OCI-LY1 (cell line): ENCODE data around the gene LHX6.

Source experiments
- H2AFZ ChIP-seq: fragments of 200-600 bp; sonication (generic), shearing (Covaris generic); 2 replicates; pipeline ENCODE4 v1.6.0; 2014; ENCODE audit warnings: antibody characterized with exemption, mild to moderate bottlenecking, low read length
- H3F3A ChIP-seq: fragments of 200-600 bp; sonication (generic), shearing (Covaris generic); 2 replicates; pipeline ENCODE4 v1.6.0; 2014; ENCODE audit warnings: mild to moderate bottlenecking, antibody characterized with exemption, low read length, moderate library complexity; ENCODE audit not compliant: insufficient read depth
- H3K27ac ChIP-seq: fragments of 200-600 bp; sonication (generic); 2 replicates; pipeline ENCODE4 v1.5.1; 2014; ENCODE audit warnings: low read length, mixed run types, mild to moderate bottlenecking, low read depth; ENCODE audit not compliant: poor library complexity, severe bottlenecking
- H3K27me3 ChIP-seq: fragments of 200-600 bp; sonication (generic); 2 replicates; pipeline ENCODE4 v1.6.0; 2014; ENCODE audit warnings: antibody characterized with exemption, mild to moderate bottlenecking, low read length, moderate library complexity; ENCODE audit not compliant: insufficient read depth
- H3K36me3 ChIP-seq: fragments of 200-600 bp; sonication (generic); 2 replicates; pipeline ENCODE4 v1.6.1; 2014; ENCODE audit warnings: mild to moderate bottlenecking, antibody characterized with exemption, low read length, moderate library complexity, mixed read lengths; ENCODE audit not compliant: insufficient read depth
- H3K4me1 ChIP-seq: fragments of 200-600 bp; sonication (generic); 2 replicates; pipeline ENCODE4 v1.5.1; 2014; ENCODE audit warnings: mild to moderate bottlenecking, low read length, moderate library complexity; ENCODE audit not compliant: insufficient read depth, severe bottlenecking
- H3K4me2 ChIP-seq: fragments of 200-600 bp; sonication (generic), shearing (Covaris generic); 2 replicates; pipeline ENCODE4 v1.6.1; 2014; ENCODE audit warnings: low read length
- H3K4me3 ChIP-seq: fragments of 200-600 bp; sonication (generic); 2 replicates; pipeline ENCODE4 v1.5.1; 2014; ENCODE audit warnings: low read length, low read depth, mild to moderate bottlenecking, mixed read lengths; ENCODE audit not compliant: poor library complexity, severe bottlenecking
- H3K79me2 ChIP-seq: fragments of 200-600 bp; shearing (Covaris generic); 2 replicates; pipeline ENCODE4 v1.6.1; 2016; ENCODE audit warnings: mixed run types, low read length, mixed read lengths; ENCODE audit not compliant: insufficient read depth
- H3K9ac ChIP-seq: fragments of 200-600 bp; sonication (generic), shearing (Covaris generic); 2 replicates; pipeline ENCODE4 v1.6.1; 2014; ENCODE audit warnings: mild to moderate bottlenecking, low read length, mixed read lengths
- H3K9me2 ChIP-seq: fragments of 200-600 bp; sonication (generic), shearing (Covaris generic); 2 replicates; pipeline ENCODE4 v1.6.1; 2014; ENCODE audit warnings: low read depth, mild to moderate bottlenecking, low read length, mixed read lengths
- H3K9me3 ChIP-seq: fragments of 200-600 bp; shearing (Covaris generic); 2 replicates; pipeline ENCODE4 v1.6.1; 2014; ENCODE audit warnings: low read length, mixed read lengths
- H4K20me1 ChIP-seq: fragments of 200-600 bp; sonication (generic), shearing (Covaris generic); 2 replicates; pipeline ENCODE4 v1.6.0; 2016; ENCODE audit warnings: mild to moderate bottlenecking, low read length; ENCODE audit not compliant: insufficient read depth
- CTCF ChIP-seq: fragments of 200-600 bp; sonication (generic), shearing (Covaris generic); IDR thresholded peaks from 2 replicates; pipeline ENCODE4 v1.5.1; 2017; ENCODE audit warnings: mild to moderate bottlenecking, antibody characterized with exemption, low read length, moderate library complexity, mixed read lengths
- EZH2 ChIP-seq: fragments of 200-600 bp; sonication (generic), shearing (Covaris generic); IDR thresholded peaks from 2 replicates; pipeline ENCODE4 v1.8.0; 2017; ENCODE audit warnings: borderline replicate concordance, mixed run types, mild to moderate bottlenecking, antibody characterized with exemption, low read length, moderate library complexity, mixed read lengths

Gene LHX6

GRCh38 chr9:122216798-122217418, 11.8 kb downstream of the LHX6 start:
- no peaks in the 10 kb centered on the region for H3K9me3 ChIP-seq
- no peak overlapping the region for H2AFZ ChIP-seq
- no peaks in the 10 kb centered on the region for H3F3A ChIP-seq
- H3K27ac ChIP-seq, result no peak overlapping the region
- H3K4me3 ChIP-seq, result no peak overlapping the region
- H3K79me2 ChIP-seq, result no peaks in the 10 kb centered on the region
- H3K27me3 ChIP-seq, result no peaks in the 10 kb centered on the region; the same call in 1 of the 2 replicates
- peaks cover 7% of the 10 kb centered on the region for H3K4me1 ChIP-seq
- TF ChIP-seq CTCF (no peak), EZH2 (no peak)
- H3K36me3 ChIP-seq, result no peaks in the 10 kb centered on the region
- no peaks in the 10 kb centered on the region for H4K20me1 ChIP-seq
- no peak overlapping the region for H3K4me2 ChIP-seq
- H3K9ac ChIP-seq, result no peak overlapping the region
- no peaks in the 10 kb centered on the region for H3K9me2 ChIP-seq

- Histone ChIP-seq H3F3A (no peaks in the 10 kb centered on the region), H3K9me2 (no peaks in the 10 kb centered on the region), H2AFZ (no peak overlapping the region), H3K9me3 (no peaks in the 10 kb centered on the region), H3K4me1 (peaks cover 7% of the 10 kb centered on the region), H3K36me3 (no peaks in the 10 kb centered on the region), H3K27ac (no peak overlapping the region), H4K20me1 (no peaks in the 10 kb centered on the region), H3K4me2 (no peak overlapping the region), H3K27me3 (no peaks in the 10 kb centered on the region; the same call in 1 of the 2 replicates), H3K4me3 (no peak overlapping the region), H3K79me2 (no peaks in the 10 kb centered on the region), H3K9ac (no peak overlapping the region)
- TF ChIP-seq CTCF (no peak), EZH2 (no peak)
Observed at GRCh38 chr9:122216138-122216797, 12.5 kb downstream of the LHX6 start.

- H4K20me1 ChIP-seq, result no peaks in the 10 kb centered on the region
- no peaks in the 10 kb centered on the region for H3K79me2 ChIP-seq
- no peak overlapping the region for H3K4me2 ChIP-seq
- peaks cover 7% of the 10 kb centered on the region for H3K4me1 ChIP-seq
- TF ChIP-seq EZH2, result no peak
- TF ChIP-seq CTCF, result no peak
- no peaks in the 10 kb centered on the region for H3K9me2 ChIP-seq
- no peaks in the 10 kb centered on the region for H3K9me3 ChIP-seq
- no peak overlapping the region for H3K27ac ChIP-seq
- H2AFZ ChIP-seq, result no peak overlapping the region
- no peaks in the 10 kb centered on the region; the same call in 1 of the 2 replicates for H3K27me3 ChIP-seq
- no peaks in the 10 kb centered on the region for H3F3A ChIP-seq
- no peak overlapping the region for H3K9ac ChIP-seq
- no peaks in the 10 kb centered on the region for H3K36me3 ChIP-seq
- no peak overlapping the region for H3K4me3 ChIP-seq
Observed at GRCh38 chr9:122215663-122216062, 13.1 kb downstream of the LHX6 start.
